Caco-2 (cell line): ENCODE measurements around the gene MYADM. TPM values are rescaled to one million over a fixed set of nuclear protein-coding genes. Genes with fewer than 3 reads are reported as not detected.
A peak's percentile ranks its signal among the peaks of the same experiment; 100 is the strongest.

ENCODE experiments used
- Bru-seq: library from RNA; stranded (reverse); fragments of 400-500 nt; gene quantifications from one replicate; lab custom pipeline; 2021; lab: Mats Ljungman, UMichigan
- BruChase-seq, 2 experiments: library from RNA; stranded (reverse); fragments of 400-500 nt; gene quantifications; one replicate each; lab custom pipeline; 2021; lab: Mats Ljungman, UMichigan
- BruUV-seq: library from RNA; stranded (reverse); fragments of 400-500 nt; replicated peaks from 2 replicates; lab custom pipeline; 2021; lab: Mats Ljungman, UMichigan
- CTCF ChIA-PET: fragments of 300-600 bp; sonication (Branson Sonifier 250); formaldehyde crosslinking; loops from one replicate; lab custom pipeline; 2022; ENCODE audit warnings: antibody characterized with exemption; lab: Charles Lee
- POLR2A ChIA-PET: fragments of 300-600 bp; sonication (Branson Sonifier 250); formaldehyde crosslinking; loops from one replicate; lab custom pipeline; 2022; ENCODE audit warnings: antibody characterized with exemption; lab: Charles Lee
- DNase-seq, 2 experiments: peaks; one replicate each; pipeline versions ENCODE4 v3.0.0 to v3.0.0-alpha.2; 2020 to 2022
- H3K27me3 ChIP-seq: replicated peaks from 2 replicates; pipeline ENCODE4 v1.6.0; 2011; ENCODE audit warnings: low read length; ENCODE audit not compliant: control insufficient read depth, insufficient read depth
- H3K36me3 ChIP-seq: 2 replicates; pipeline ENCODE4 v1.5.1; 2011; ENCODE audit warnings: low read length; ENCODE audit not compliant: control insufficient read depth, insufficient read depth
- H3K4me1 ChIP-seq: fragments of 250-450 bp; sonication (Bioruptor Pico); 2 replicates; pipeline ENCODE4 v1.5.1; 2020; ENCODE audit warnings: mild to moderate bottlenecking
- H3K4me3 ChIP-seq: 2 replicates; pipeline ENCODE4 v1.5.1; 2011; ENCODE audit warnings: low read depth, mild to moderate bottlenecking, control low read depth, low read length
- H3K9me3 ChIP-seq: fragments of 250-450 bp; sonication (Bioruptor Pico); 2 replicates; pipeline ENCODE4 v1.5.1; 2020; ENCODE audit warnings: mild to moderate bottlenecking, moderate library complexity
- H3K27ac Mint-ChIP-seq: one replicate; pipeline ENCODE4 v1.8.0; 2022; ENCODE audit warnings: mixed read lengths; ENCODE audit not compliant: unreplicated experiment
- H3K27me3 Mint-ChIP-seq: one replicate; pipeline ENCODE4 v1.8.0; 2022; ENCODE audit warnings: mixed read lengths; ENCODE audit not compliant: insufficient read depth, unreplicated experiment
- H3K36me3 Mint-ChIP-seq: one replicate; pipeline ENCODE4 v1.8.0; 2022; ENCODE audit warnings: mild to moderate bottlenecking, mixed read lengths; ENCODE audit not compliant: insufficient read depth, unreplicated experiment
- H3K4me1 Mint-ChIP-seq: one replicate; pipeline ENCODE4 v1.8.0; 2022; ENCODE audit warnings: low read depth, mixed read lengths; ENCODE audit not compliant: unreplicated experiment
- H3K4me3 Mint-ChIP-seq: one replicate; pipeline ENCODE4 v1.8.0; 2022; ENCODE audit warnings: mild to moderate bottlenecking, moderate library complexity, mixed read lengths; ENCODE audit not compliant: unreplicated experiment
- H3K9me3 Mint-ChIP-seq: one replicate; pipeline ENCODE4 v1.8.0; 2022; ENCODE audit warnings: mixed read lengths; ENCODE audit not compliant: unreplicated experiment
- CTCF ChIP-seq, 2 experiments: fragments of 200-600 bp in 1 of 2; IDR thresholded peaks; 1 replicate in 1 of 2; 2 replicates in 1 of 2; pipeline versions ENCODE4 v1.5.1 to v1.8.0; 2011 to 2022; ENCODE audit warnings: antibody characterized with exemption in 1 of 2, control low read depth in 1 of 2, inconsistent platforms in 1 of 2, low read depth in 1 of 2, low read length in 1 of 2, mild to moderate bottlenecking in 1 of 2, moderate library complexity in 1 of 2; ENCODE audit not compliant: insufficient read depth in 1 of 2, severe bottlenecking in 1 of 2, unreplicated experiment in 1 of 2
- intact Hi-C: fragments of 100-400 bp; cut with micrococcal nuclease; formaldehyde crosslinking; loops from one replicate; pipeline ENCODE4 v1.10.0; 2022; ENCODE audit not compliant: unreplicated experiment
- long read RNA-seq: library from polyadenylated mRNA; stranded (forward); transcript quantifications from one replicate; pipeline ENCODE4 v2.0.0, GENCODE V29; 2022
- total RNA-seq: library from RNA; stranded (reverse); gene quantifications from 2 replicates; pipeline ENCODE4 v1.2.3, GENCODE V29; 2022

The MYADM gene, protein sequence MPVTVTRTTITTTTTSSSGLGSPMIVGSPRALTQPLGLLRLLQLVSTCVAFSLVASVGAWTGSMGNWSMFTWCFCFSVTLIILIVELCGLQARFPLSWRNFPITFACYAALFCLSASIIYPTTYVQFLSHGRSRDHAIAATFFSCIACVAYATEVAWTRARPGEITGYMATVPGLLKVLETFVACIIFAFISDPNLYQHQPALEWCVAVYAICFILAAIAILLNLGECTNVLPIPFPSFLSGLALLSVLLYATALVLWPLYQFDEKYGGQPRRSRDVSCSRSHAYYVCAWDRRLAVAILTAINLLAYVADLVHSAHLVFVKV
- total RNA-seq (115 and 132 TPM in 2 replicates), Bru-seq, nascent RNA (percentile 72 among the genes with signal in this experiment), BruChase-seq, experiment 1, labeled RNA remaining after a 2-hour chase (percentile 96 among the genes with signal in this experiment), BruChase-seq, experiment 2, labeled RNA remaining after a 6-hour chase (percentile 99 among the genes with signal in this experiment)
- long read RNA-seq, transcript MYADM-202 (2 exons, 1,492 nt), result minor isoform, 7 of 57 reads
- long read RNA-seq, transcript MYADM-204 (3 exons, 3,056 nt), result major isoform, 9 of 57 reads
- long read RNA-seq, partial matches to known transcripts, result 0 of 57 reads
- long read RNA-seq, other reads (novel, unspliced or antisense), result 41 of 57 reads

GRCh38 chr19:53867225-53868090, at the start of gene MYADM:
TSS of gene MYADM (plus strand) at chr19:53867883. CDS start at chr19:53873530, 5,647 bp downstream.
- BruUV-seq, result TSS peak; percentile 75
- peaks cover 38% of the 10 kb centered on the region for H3K4me1 Mint-ChIP-seq

GRCh38 chr19:53818756-53819155, 48.9 kb upstream of the MYADM start:
- no peaks in the 10 kb centered on the region for H3K4me1 ChIP-seq
- no peaks in the 10 kb centered on the region for H3K27me3 Mint-ChIP-seq
- H3K27ac Mint-ChIP-seq, result no peak overlapping the region
- TF ChIP-seq CTCF (IDR thresholded peaks at IDR 0.05; ENCODE audit: insufficient read depth in 1 of 2, low read depth in 1 of 2, low read length in 1 of 2, severe bottlenecking in 1 of 2, unreplicated experiment in 1 of 2), result no peak
- CTCF ChIA-PET, result no interaction called here
- H3K4me3 ChIP-seq, result no peak overlapping the region
- DNase-seq, result no peak
- 0 out of 2 replicates have a peak, but pooled peaks cover 4% of the 10 kb centered on the region for H3K9me3 ChIP-seq
- H3K36me3 Mint-ChIP-seq, result peaks cover 8% of the 10 kb centered on the region
- POLR2A ChIA-PET, result no interaction called here
- intact Hi-C loops, result no loop called here
- no peaks in the 10 kb centered on the region for H3K9me3 Mint-ChIP-seq
- peaks cover 2% of the 10 kb centered on the region for H3K4me1 Mint-ChIP-seq
- no TSS peak for BruUV-seq
- no peaks in the 10 kb centered on the region for H3K36me3 ChIP-seq
- no peaks in the 10 kb centered on the region for H3K27me3 ChIP-seq
- H3K4me3 Mint-ChIP-seq, result no peak overlapping the region

More at GRCh38 chr19:53867225-53868090, at the start of gene MYADM:
- peak within 1 kb of the TSS; percentile 100 for H3K27ac Mint-ChIP-seq
- POLR2A ChIA-PET, result interaction anchor here (0.6 to 2.4 kb wide), 15 partner anchors 8 to 322 kb away, joined by 3 to 37 read pairs (median 4); partner anchors contain the start of genes CACNG6, CNOT3, MBOAT7 and PRKCG
- Histone ChIP-seq H3K36me3 (no peaks in the 10 kb centered on the region; the same call in 1 of the 2 replicates), H3K9me3 (no peaks in the 10 kb centered on the region), H3K4me3 (peak within 1 kb of the TSS; percentile 99), H3K4me1 (peaks cover 37% of the 10 kb centered on the region), H3K27me3 (no peaks in the 10 kb centered on the region)
- H3K27me3 Mint-ChIP-seq, result no peaks in the 10 kb centered on the region
- no peaks in the 10 kb centered on the region for H3K9me3 Mint-ChIP-seq
- peak within 1 kb of the TSS; percentile 97 for H3K4me3 Mint-ChIP-seq
- intact Hi-C loops, result loop anchor here (5.0 kb wide), 1 partner anchor 270 kb away; the partner anchor contains the start of gene CNOT3
- peaks cover 61% of the 10 kb centered on the region for H3K36me3 Mint-ChIP-seq
- no peak for TF ChIP-seq CTCF (IDR thresholded peaks at IDR 0.05; ENCODE audit: insufficient read depth in 1 of 2, low read depth in 1 of 2, low read length in 1 of 2, severe bottlenecking in 1 of 2, unreplicated experiment in 1 of 2)
- CTCF ChIA-PET, result interaction anchor here (1.0 to 2.8 kb wide), 6 partner anchors 12 to 163 kb away, joined by 3 to 29 read pairs (median 8); partner anchors contain the start of gene PRKCG
- peak; percentile 99 for DNase-seq
